A673 (cell line): ENCODE measurements around the gene LRRTM3. TPM values are rescaled to one million over a fixed set of nuclear protein-coding genes. Genes with fewer than 3 reads are reported as not detected.

ENCODE experiments used
- BruUV-seq: library from RNA; stranded (reverse); fragments of 400-500 nt; replicated peaks from 2 replicates; lab custom pipeline; 2021; lab: Mats Ljungman, UMichigan
- CTCF ChIA-PET: fragments of 300-600 bp; sonication (Branson Sonifier 250); formaldehyde crosslinking; loops from one replicate; lab custom pipeline; 2022; ENCODE audit warnings: antibody characterized with exemption; lab: Charles Lee
- POLR2A ChIA-PET: fragments of 300-600 bp; sonication (Branson Sonifier 250); formaldehyde crosslinking; loops from one replicate; lab custom pipeline; 2022; ENCODE audit warnings: antibody characterized with exemption; ENCODE audit not compliant: low non-redundant PET; lab: Charles Lee
- DNase-seq: peaks from one replicate; pipeline ENCODE4 v3.0.0-alpha.2; 2015; ENCODE audit warnings: low spot score
- H3K27ac ChIP-seq: fragments of 200-600 bp; sonication (generic); 2 replicates; pipeline ENCODE4 v1.5.1; 2016; ENCODE audit warnings: mixed run types, low read depth, mild to moderate bottlenecking, mixed read lengths, antibody characterized with exemption, low read length; ENCODE audit not compliant: poor library complexity, severe bottlenecking
- H3K27me3 ChIP-seq: fragments of 200-600 bp; sonication (generic); replicated peaks from 2 replicates; pipeline ENCODE4 v1.6.1; 2017; ENCODE audit warnings: mixed run types, low read depth, mild to moderate bottlenecking, mixed read lengths, antibody characterized with exemption, low read length; ENCODE audit not compliant: insufficient read depth, poor library complexity
- H3K36me3 ChIP-seq: fragments of 200-600 bp; sonication (generic); 2 replicates; pipeline ENCODE4 v1.6.1; 2016; ENCODE audit warnings: mixed run types, mild to moderate bottlenecking, mixed read lengths, antibody characterized with exemption, low read length; ENCODE audit not compliant: insufficient read depth, poor library complexity, severe bottlenecking
- H3K4me1 ChIP-seq: fragments of 200-600 bp; sonication (generic); 2 replicates; pipeline ENCODE4 v1.6.1; 2017; ENCODE audit warnings: mixed run types, mild to moderate bottlenecking, mixed read lengths, antibody characterized with exemption, low read length; ENCODE audit not compliant: insufficient read depth, poor library complexity, severe bottlenecking
- H3K4me3 ChIP-seq: fragments of 200-600 bp; sonication (generic); 2 replicates; pipeline ENCODE4 v1.5.1; 2016; ENCODE audit warnings: low read depth, mixed run types, mild to moderate bottlenecking, mixed read lengths, low read length; ENCODE audit not compliant: poor library complexity, severe bottlenecking
- H3K9me3 ChIP-seq: fragments of 200-600 bp; sonication (generic); 2 replicates; pipeline ENCODE4 v1.6.1; 2016; ENCODE audit warnings: mixed run types, low read depth, mild to moderate bottlenecking, mixed read lengths, antibody characterized with exemption, low read length; ENCODE audit not compliant: poor library complexity, severe bottlenecking
- CTCF ChIP-seq: fragments of 300-800, 200-600 bp; sonication (generic); conservative IDR thresholded peaks from 2 replicates; pipeline ENCODE4 v1.5.1; 2017; ENCODE audit warnings: low read depth, mild to moderate bottlenecking, antibody characterized with exemption, low read length, moderate library complexity, mixed read lengths
- EZH2 ChIP-seq: fragments of 200-600 bp; sonication (generic); IDR thresholded peaks from 2 replicates; pipeline ENCODE4 v1.6.1; 2017; ENCODE audit warnings: borderline replicate concordance, low read depth, mild to moderate bottlenecking, mixed read lengths, antibody characterized with exemption, low read length; ENCODE audit not compliant: poor library complexity, severe bottlenecking
- intact Hi-C: fragments of 100-400 bp; cut with micrococcal nuclease; formaldehyde crosslinking; loops from one replicate; pipeline ENCODE4 v1.10.0; 2022; ENCODE audit not compliant: unreplicated experiment
- total RNA-seq: library from RNA; stranded (reverse); gene quantifications from 2 replicates; pipeline ENCODE4 v1.2.3, GENCODE V29; 2021

The LRRTM3 gene
- total RNA-seq, 1 experiment from 2014 or later, result not detected

DNA sequence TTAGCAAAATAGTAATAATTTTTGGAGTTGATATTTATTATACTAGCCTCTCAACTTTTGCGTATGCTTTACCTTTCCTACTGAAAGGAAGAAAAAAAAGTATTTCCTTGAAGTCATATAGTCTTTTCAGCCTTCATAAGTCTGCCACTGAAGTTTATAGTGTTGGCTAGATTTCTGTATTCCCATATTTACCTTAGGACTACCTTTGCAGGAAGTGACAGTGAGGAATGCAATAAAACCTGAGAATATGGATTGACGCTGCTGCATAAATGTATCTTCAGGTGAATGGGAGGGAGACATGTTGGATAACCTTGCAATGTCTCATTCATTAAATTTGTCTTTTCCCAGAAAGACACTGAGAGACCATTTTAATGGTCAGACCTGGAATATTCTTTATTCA, 6.6 kb upstream of the LRRTM3 start:
- H3K4me3 ChIP-seq, result no peak overlapping the region
- DNase-seq, result no peak
- no TSS peak for BruUV-seq
- no peak for TF ChIP-seq CTCF
- no peak for TF ChIP-seq EZH2
- H3K27me3 ChIP-seq, result peaks cover under 1% of the 10 kb centered on the region
- intact Hi-C loops, result no loop called here
- CTCF ChIA-PET, result no interaction called here
- no peaks in the 10 kb centered on the region for H3K36me3 ChIP-seq
- no peaks in the 10 kb centered on the region for H3K9me3 ChIP-seq
- no peaks in the 10 kb centered on the region for H3K4me1 ChIP-seq
- H3K27ac ChIP-seq, result no peak overlapping the region
- POLR2A ChIA-PET, result interaction anchor here (0.6 kb wide), 1 partner anchor 13 kb away, joined by 3 read pairs; no protein-coding TSS in a partner anchor

GRCh38 chr10:66924674-66925345, 1.0 kb upstream of the LRRTM3 start:
- TF ChIP-seq EZH2 (no peak), CTCF (no peak)
- Histone ChIP-seq H3K27ac (no peak overlapping the region), H3K4me1 (no peaks in the 10 kb centered on the region), H3K9me3 (no peaks in the 10 kb centered on the region), H3K4me3 (no peak overlapping the region), H3K36me3 (no peaks in the 10 kb centered on the region), H3K27me3 (peaks cover 54% of the 10 kb centered on the region)
- no TSS peak for BruUV-seq
- no peak for DNase-seq
- POLR2A ChIA-PET, result no interaction called here
- intact Hi-C loops, result loop anchor here (5.0 kb wide), 1 partner anchor 857 kb away; no protein-coding TSS in a partner anchor
- CTCF ChIA-PET, result no interaction called here

GRCh38 chr10:66925373-66925772, 463 bp upstream of the LRRTM3 start:
- Histone ChIP-seq H3K27ac (no peak overlapping the region), H3K4me3 (no peak overlapping the region), H3K36me3 (no peaks in the 10 kb centered on the region), H3K4me1 (no peaks in the 10 kb centered on the region), H3K9me3 (no peaks in the 10 kb centered on the region), H3K27me3 (peaks cover 60% of the 10 kb centered on the region)
- POLR2A ChIA-PET, result no interaction called here
- TF ChIP-seq CTCF (no peak), EZH2 (no peak)
- no TSS peak for BruUV-seq
- no peak for DNase-seq
- intact Hi-C loops, result loop anchor here (5.0 kb wide), 1 partner anchor 857 kb away; no protein-coding TSS in a partner anchor
- CTCF ChIA-PET, result no interaction called here
